Endometrial microvascular endothelial cells (primary cell): ENCODE results near the gene WDR81. TPM values are rescaled to one million over a fixed set of nuclear protein-coding genes. Genes with fewer than 3 reads are reported as not detected.
"Not testable (repeated sequence)": the region's sequence is repeated elsewhere in the genome, so short reads cannot be mapped to it uniquely, and the experiment has no call there.

Experiments used
- in situ Hi-C: cut with HindIII; loops from 2 replicates; pipeline ENCODE4 v1.10.0; 2017; ENCODE audit warnings: low sequenced_read_pairs, low pct_unique_long_range_greater_than_20kb; ENCODE audit errors: inconsistent ontology term
- total RNA-seq: library from RNA; depleted of rRNA; stranded (reverse); fragments of >200 nt; gene quantifications from one replicate; pipeline ENCODE4 v1.2.3, GENCODE V29; 2015; ENCODE audit errors: inconsistent ontology term

Gene WDR81
- total RNA-seq, 1 donor from 2014 or later, result 24.2 TPM

DNA sequence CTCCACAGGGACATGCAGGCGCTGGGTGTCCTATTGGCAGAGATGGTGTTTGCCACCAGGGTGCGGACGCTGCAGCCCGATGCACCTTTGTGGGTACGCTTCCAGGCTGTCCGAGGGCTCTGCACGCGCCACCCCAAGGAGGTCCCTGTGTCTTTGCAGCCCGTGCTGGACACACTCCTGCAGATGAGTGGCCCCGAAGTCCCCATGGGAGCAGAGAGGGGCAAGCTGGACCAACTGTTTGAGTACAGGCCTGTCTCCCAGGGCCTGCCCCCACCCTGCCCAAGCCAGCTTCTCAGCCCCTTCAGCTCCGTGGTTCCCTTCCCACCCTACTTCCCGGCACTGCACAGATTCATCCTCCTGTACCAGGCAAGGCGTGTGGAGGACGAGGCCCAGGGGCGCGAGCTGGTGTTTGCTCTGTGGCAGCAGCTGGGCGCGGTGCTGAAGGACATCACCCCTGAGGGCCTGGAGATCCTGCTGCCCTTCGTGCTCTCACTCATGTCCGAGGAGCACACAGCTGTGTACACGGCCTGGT lies 2.8 kb downstream of the WDR81 start:
- in situ Hi-C loops, result no loop called here

DNA sequence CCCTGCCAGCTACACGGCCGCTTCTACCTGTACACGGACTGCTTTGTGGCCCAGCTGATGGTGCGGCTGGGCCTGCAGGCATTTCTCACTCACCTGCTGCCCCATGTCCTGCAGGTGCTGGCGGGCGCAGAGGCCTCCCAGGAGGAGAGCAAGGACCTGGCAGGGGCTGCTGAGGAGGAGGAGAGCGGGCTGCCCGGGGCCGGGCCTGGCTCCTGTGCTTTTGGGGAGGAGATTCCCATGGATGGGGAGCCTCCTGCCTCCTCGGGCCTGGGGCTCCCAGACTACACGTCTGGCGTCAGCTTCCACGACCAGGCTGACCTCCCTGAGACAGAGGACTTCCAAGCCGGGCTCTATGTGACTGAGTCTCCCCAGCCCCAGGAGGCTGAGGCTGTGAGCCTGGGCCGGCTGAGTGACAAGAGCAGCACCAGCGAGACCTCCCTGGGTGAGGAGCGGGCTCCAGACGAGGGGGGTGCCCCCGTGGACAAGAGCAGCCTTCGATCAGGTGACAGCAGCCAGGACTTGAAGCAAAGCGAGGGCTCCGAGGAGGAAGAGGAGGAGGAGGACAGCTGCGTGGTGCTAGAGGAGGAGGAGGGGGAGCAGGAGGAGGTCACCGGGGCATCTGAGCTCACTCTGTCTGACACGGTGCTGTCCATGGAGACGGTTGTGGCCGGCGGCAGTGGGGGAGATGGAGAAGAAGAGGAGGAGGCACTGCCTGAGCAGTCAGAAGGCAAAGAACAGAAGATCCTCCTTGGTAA lies 3.5 kb downstream of the WDR81 start:
- in situ Hi-C loops, result no loop called here

DNA sequence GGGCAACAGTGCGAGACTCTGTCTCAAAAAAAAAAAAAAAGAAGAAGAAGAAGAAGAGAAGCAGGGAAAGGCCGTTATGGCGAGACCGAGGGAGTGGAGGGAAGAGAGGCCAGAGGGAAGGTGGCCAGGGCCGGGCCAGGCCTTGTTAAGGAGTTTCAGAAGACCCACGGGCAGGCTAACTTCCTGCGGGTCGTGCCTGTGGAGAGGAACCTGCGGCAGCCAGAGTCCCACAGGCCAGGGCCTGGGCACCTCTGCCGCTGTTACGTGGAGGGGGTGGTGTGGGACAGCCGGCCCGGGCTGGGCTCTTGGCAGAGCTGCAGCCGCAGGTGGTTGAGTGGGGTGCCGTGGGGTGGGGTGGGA lies 5.4 kb downstream of the WDR81 start:
- in situ Hi-C loops, result no loop called here

DNA sequence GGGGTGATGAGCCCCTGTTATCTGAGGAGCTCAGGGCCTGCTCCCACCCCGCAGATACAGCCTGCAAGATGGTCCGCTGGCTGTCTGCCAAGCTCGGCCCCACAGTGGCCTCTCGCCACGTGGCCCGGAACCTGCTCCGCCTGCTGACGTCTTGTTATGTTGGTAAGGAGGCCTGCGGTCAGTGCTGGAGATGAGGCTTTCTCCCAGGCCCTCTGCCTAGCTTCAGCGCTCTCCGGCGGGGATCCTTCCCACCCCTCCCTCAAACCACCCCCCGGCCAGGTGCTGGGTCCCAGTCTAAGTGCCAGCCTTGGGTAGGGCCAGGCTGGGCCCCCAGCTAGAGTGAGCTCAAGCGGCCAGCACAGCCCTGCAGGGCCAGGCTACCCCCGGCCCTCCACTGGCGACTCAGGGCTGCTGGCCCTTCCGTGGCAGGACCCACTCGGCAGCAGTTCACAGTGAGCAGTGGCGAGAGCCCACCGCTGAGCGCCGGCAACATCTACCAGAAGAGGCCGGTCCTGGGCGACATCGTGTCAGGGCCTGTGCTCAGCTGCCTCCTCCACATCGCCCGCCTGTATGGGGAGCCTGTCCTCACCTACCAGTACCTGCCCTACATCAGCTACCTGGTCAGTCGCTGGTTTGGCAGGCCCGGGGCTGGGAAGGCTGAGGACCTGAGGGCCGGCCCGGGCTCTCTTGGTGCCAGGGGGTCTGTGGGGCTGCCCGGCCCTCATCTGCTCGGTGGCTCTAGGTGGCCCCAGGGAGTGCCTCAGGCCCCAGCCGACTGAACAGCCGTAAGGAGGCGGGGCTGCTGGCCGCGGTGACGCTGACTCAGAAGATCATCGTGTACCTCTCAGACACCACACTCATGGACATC lies 6.1 kb downstream of the WDR81 start:
- in situ Hi-C loops, result no loop called here

DNA sequence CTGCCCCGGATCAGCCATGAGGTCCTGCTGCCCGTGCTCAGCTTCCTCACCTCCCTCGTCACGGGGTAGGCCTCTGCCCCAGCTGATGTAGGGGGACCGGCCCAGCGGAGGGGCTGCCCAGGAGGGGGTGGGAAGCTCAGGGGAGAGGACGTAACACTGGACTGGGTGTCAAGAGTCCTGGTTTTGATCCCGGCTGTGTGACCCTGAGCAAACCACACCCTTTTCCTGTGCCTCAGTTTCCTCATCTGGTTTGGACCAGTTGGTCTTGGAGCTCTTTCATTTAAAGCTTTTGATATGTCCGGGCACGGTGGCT lies 6.6 kb downstream of the WDR81 start:
- in situ Hi-C loops, result no loop called here

DNA sequence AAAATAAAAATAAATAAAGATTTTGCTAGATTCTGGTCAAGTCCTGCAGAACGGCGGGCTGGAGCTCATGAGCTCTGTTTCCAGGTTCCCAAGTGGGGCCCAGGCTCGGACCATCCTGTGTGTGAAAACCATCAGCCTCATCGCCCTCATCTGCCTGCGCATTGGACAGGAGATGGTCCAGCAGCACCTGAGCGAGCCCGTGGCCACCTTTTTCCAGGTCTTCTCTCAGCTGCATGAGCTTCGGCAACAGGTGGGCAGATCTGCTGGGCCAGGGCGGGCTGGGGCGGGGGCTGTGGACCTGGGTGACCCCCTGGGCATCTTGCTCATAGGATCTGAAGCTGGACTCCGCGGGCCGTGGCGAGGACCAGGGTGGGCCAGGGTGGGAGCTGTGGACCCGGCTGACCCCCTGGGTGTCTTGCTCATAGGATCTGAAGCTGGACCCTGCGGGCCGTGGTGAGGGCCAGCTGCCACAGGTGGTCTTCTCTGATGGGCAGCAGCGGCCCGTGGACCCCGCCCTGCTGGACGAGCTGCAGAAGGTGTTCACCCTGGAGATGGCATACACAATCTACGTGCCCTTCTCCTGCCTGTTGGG lies 7.8 kb downstream of the WDR81 start:
- in situ Hi-C loops, result no loop called here

DNA sequence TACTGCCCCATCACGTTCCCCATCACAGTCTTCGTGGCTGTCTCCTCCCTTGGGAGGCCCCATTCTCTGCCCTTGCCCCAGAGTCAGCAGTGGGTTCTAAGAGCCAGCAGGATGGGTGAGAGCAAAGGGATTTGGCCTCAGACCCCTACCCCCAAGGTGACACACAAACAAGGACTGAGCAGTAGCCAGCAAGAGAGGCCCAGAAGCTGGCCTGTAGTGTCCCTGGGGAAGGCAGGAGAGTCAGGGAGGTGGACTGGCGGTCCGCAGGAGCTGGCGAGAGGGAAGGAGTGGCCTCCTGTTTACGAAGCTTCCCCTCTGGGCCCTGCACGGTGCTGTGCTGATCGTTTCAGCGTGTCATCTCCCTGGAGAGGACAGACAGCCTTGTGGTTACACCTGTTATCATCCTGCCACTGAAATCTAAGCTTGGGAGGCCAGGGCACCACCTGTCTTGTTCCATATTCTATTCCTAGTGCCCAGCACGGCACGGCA lies 8.4 kb downstream of the WDR81 start:
- in situ Hi-C loops, result no loop called here

DNA sequence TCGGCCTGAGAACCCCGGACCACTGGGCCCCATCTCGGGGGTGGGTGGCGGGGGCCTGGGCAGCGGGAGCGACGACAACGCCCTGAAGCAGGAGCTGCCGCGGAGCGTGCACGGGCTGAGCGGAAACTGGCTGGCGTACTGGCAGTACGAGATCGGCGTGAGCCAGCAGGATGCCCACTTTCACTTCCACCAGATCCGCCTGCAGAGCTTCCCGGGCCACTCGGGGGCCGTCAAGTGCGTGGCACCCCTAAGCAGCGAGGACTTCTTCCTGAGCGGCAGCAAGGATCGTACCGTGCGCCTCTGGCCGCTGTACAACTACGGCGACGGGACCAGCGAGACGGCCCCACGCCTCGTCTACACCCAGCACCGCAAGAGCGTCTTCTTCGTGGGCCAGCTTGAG lies 9.3 kb downstream of the WDR81 start:
- in situ Hi-C loops, result no loop called here

DNA sequence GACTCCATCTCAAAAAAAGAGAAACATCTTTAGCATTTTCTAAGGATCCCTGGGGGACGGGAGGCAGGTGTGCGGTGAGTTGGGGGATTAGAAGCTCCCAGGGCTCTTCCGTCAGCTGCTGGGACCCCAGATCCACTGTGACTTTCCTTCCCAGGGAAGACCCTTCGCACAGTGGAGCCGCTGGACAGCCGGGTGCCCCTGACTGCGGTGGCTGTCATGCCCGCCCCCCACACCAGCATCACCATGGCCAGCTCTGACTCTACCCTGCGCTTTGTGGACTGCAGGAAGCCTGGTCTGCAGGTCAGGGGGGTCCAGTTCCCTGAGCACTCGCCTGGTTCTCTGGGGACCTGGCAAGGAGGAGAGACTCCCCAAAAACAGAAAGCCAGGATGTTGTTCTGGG lies 10.9 kb downstream of the WDR81 start:
- in situ Hi-C loops, result no loop called here

DNA sequence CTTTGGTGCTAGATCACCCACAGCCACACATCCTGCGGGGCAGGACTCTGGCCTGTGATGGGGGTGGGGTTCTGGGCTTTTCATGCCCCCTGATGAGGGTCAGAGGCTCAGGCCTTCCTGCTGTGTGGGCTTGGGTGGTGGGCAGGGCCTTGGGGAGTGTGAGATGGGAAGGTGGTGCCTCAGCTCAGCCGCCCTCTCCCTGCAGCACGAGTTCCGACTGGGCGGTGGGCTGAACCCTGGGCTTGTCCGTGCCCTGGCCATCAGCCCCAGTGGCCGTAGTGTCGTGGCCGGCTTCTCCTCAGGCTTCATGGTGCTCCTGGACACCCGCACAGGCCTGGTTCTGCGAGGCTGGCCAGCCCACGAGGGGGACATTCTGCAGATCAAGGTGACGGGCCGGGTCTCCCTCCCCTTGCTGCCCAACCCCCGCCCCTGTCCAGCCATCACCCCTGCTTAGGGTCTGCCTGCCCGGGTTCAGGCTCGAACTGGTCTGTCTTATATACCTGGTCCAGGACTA lies 11.4 kb downstream of the WDR81 start:
- in situ Hi-C loops, result no loop called here

DNA sequence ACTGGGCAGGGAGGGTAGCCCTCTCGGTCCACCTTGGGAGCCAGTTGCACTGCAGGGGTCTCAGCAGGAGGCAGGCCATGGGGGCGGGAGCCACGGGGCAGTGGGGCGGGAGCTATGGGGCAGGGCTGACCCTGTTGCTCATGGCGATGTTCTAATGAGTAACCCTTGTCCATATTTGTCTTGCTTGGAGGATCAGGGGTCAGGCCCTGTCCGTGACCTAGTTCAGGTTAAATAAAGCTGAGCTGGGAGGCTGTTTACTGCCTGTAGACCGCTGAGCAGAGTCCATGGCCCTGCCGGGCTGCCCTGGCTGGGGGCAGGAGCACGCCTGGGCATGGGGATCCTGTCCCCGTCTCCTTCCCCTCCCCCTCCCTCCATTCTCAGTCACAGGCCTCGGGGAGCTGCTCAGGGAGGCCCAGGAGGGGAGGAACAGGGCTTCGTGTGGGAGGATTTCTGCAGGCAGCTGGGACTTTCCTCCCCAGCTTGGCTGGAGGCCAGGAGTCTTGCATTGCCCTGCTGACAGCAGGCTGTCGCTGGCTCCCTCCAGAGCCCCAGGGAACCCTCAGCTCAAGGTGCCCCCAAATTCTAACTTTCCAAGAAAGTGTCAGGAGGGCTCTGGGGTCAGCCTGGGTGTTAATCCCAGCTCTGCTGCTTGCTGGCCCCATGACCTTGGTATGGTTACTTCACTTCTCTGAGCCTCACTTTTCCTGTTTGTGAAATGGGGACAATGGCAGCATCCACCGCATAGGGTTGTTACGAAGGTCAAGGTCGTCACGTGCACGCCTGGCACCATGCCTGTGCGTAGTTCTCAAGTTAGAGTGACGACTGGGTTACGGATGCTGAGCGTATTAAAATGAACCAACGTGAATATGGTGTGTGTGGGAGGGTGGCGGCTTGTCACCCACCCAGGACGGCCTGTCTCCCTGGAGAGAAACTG lies 12.1 kb downstream of the WDR81 start:
- in situ Hi-C loops, result no loop called here

DNA sequence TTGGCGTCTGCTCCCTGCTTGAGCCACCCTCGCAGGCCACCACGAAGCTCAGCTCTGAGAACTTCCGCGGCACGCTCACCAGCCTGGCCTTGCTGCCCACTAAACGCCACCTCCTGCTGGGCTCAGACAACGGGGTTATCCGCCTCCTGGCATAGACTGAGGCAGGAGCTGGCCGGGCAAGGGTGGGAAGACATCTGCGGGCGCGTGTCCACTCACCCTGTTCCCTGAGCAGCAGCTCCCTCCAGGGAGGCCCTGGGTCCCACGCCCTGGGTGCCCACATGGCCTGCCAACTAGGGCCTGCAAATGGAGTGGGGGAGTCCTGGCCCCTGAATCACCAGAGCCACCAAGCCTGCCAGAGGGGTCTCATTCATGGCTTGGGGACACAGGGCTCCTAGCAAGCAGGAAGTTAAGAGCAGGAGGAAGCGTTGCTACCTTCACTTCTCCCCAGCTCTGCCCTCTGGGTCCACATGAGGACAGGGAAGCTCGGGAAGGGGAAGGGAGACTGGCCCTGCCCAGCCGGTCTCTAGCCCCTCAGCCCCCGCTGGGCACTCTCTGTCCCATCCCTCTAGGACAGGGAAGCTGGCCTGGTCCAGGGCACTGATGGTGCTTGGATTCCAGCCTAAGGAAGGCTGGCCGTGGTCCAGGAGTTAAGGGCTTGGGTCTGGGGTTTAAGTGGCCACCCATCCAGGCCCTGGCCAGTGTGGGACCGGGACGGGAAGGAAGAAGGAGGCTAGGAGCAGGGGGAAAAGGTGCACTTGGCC lies 13.2 kb downstream of the WDR81 start:
- in situ Hi-C loops, result no loop called here

DNA sequence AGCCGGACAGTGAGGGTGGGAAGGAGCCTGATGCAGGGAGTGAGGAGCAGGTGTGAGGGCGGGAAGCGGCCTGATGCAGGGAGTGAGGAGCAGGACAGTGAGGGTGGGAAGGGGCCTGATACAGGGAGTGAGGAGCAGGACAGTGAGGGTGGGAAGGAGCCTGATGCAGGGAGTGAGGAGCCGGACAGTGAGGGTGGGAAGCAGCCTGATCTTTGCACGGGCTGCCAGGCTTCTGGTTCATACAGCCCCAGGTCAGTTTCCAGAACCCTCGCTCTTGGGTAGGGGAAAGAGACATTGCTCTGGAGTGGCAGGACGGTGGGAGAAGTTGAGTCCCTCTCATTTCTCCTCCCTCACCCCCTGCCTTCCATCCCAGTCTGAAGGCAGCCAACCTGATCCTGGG lies 17.4 kb downstream of the WDR81 start:
- in situ Hi-C loops, result not testable (repeated sequence)

DNA sequence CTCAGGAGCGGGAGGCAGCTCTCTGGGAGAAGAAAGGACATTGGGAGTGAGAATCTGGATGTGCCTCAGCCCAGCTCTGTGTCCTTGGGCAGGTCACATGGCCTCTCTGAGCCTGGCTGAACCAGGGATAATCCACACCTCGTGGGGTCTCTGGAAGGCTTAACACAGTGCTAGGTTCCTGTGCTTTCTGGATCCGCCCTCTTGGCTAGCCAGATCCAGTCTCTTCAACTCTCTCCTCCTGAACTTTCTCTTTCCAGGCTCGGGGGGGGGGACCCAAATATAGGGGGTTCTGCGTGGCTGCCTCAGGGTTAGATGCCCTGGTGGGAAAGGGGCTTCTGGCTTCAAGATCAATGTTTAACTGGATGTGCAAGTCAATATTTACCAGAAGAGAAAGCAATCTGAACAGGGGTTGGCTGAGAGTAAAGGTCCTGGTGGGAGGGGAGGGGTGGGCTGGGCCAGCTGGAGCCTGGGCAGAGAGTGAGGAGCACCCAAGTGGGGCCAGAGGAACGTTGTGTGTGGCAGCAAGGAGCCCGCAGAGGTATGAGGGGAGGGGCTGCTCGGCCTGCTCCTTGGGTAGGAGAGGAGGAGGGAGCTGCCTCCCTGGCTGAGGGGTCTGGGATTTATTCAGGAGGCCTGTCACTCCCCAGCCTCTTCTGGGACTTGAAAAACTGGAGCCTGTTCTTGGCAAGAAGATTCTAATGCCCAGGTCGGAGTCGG lies 18.0 kb downstream of the WDR81 start, which contains the start of gene SERPINF2:
SERPINF2 (plus strand) TSS at position 501 of the 717 bp plus-strand sequence. CDS start 2,125 bp downstream, outside the sequence.
- in situ Hi-C loops, result no loop called here

DNA sequence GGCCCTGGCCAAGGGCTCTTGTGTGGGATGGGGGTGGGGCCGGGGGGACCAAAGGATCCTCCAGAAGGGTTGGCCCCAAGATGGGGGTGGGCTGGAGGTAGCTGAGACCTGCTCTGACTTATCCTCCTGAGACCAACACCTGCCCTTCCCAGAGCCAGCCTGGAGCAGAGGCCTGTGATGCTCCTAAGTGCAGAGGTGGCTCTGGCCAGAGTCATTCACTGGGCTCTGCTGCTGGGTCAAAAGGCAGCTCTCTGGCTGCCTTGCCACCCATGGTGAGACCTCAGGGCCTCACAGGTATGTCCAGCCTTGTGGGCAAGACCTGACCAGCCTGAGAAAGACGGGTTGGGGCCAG lies 18.6 kb downstream of the WDR81 start:
- in situ Hi-C loops, result no loop called here

DNA sequence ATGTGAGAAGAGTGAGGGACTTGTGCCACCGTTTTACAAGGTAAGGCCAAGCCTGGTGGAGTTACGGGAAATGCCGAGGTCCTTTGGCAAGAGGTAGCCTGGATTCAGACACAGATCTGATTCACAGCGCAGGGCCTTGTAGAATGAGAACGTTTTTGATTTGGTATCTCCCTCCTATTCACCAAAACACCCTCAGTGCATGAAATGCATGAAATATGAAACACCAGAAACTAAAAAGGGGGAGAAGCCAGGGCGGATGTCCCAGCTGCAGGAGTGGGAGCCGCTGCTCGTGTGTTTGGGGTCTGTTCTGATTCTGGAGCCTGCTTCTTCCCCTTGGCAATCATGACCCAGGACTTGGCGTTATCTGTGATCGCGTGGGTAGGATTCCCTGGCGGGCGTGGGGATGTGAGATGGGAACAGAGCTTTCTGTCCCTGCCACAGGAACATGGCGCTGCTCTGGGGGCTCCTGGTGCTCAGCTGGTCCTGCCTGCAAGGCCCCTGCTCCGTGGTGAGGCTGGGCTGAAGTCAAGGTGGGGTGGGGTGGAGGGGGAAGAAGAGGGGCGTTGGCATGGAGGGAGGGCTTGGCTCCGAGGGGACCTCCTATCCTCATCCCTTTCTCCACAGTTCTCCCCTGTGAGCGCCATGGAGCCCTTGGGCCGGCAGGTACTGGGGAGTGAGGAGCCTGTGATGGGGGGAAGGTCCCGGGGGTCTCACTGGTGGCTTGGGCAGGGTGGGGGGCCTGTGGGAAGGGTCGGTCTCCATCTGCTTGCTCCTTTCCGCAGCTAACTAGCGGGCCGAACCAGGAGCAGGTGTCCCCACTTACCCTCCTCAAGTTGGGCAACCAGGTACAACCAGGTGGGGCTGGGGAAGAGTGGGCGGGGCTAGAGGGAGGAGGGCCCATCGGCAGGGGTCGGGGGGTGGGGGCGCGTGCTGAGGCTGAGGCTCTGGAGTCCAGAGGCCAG lies 20.3 kb downstream of the WDR81 start:
- in situ Hi-C loops, result no loop called here
